MCF 10A (cell line): ENCODE measurements around the gene CPPED1. TPM values are rescaled to one million over a fixed set of nuclear protein-coding genes. Genes with fewer than 3 reads are reported as not detected.

Experiments used
- BruUV-seq: library from RNA; stranded (reverse); fragments of 400-500 nt; replicated peaks from 2 replicates; lab custom pipeline; 2021; lab: Mats Ljungman, UMichigan
- CTCF ChIA-PET: fragments of 300-600 bp; sonication (Branson Sonifier 250); formaldehyde crosslinking; extraction: SDS; loops from one replicate; lab custom pipeline; 2021; ENCODE audit warnings: antibody characterized with exemption, inconsistent platforms; lab: Yijun Ruan, JAX
- POLR2A ChIA-PET: fragments of 300-600, 350-650 bp; sonication (Branson Sonifier 250); formaldehyde crosslinking; extraction: SDS; loops from one replicate; lab custom pipeline; 2020; ENCODE audit warnings: antibody characterized with exemption, inconsistent platforms; lab: Yijun Ruan, JAX
- DNase-seq: peaks from one replicate; pipeline ENCODE4 v3.0.0-alpha.2; 2018; ENCODE audit not compliant: unreplicated experiment
- H3K27ac Mint-ChIP-seq: one replicate; pipeline ENCODE4 v1.8.0; 2022; ENCODE audit warnings: mild to moderate bottlenecking, low read depth, mixed read lengths; ENCODE audit not compliant: unreplicated experiment
- H3K27me3 Mint-ChIP-seq: one replicate; pipeline ENCODE4 v1.8.0; 2022; ENCODE audit warnings: mixed read lengths; ENCODE audit not compliant: insufficient read depth, unreplicated experiment
- H3K36me3 Mint-ChIP-seq: one replicate; pipeline ENCODE4 v1.8.0; 2022; ENCODE audit warnings: mild to moderate bottlenecking, moderate library complexity, mixed read lengths; ENCODE audit not compliant: insufficient read depth, unreplicated experiment
- H3K4me1 Mint-ChIP-seq: one replicate; pipeline ENCODE4 v1.8.0; 2022; ENCODE audit warnings: mixed read lengths; ENCODE audit not compliant: insufficient read depth, unreplicated experiment
- H3K4me3 Mint-ChIP-seq: one replicate; pipeline ENCODE4 v1.8.0; 2022; ENCODE audit warnings: mild to moderate bottlenecking, moderate library complexity, mixed read lengths; ENCODE audit not compliant: unreplicated experiment
- H3K9me3 Mint-ChIP-seq: one replicate; pipeline ENCODE4 v1.8.0; 2022; ENCODE audit warnings: mixed read lengths; ENCODE audit not compliant: unreplicated experiment
- CTCF ChIP-seq: fragments of 200-600 bp; IDR thresholded peaks from one replicate; pipeline ENCODE4 v1.8.0; 2022; ENCODE audit warnings: antibody characterized with exemption, mild to moderate bottlenecking; ENCODE audit not compliant: unreplicated experiment
- intact Hi-C: fragments of 100-400 bp; cut with micrococcal nuclease; formaldehyde crosslinking; loops from 2 replicates; pipeline ENCODE4 v1.14.1; 2022
- total RNA-seq: library from RNA; stranded (reverse); gene quantifications from 2 replicates; pipeline ENCODE4 v1.2.3, GENCODE V29; 2022

The CPPED1 gene
- total RNA-seq, 1 experiment from 2014 or later = 13.8 TPM

GRCh38 chr16:12659871-12660270, 143.8 kb downstream of the CPPED1 start:
- H3K36me3 Mint-ChIP-seq = no peaks in the 10 kb centered on the region
- intact Hi-C loops = no loop called here
- no peaks in the 10 kb centered on the region for H3K9me3 Mint-ChIP-seq
- no peak for DNase-seq
- ChIA-PET POLR2A (no interaction called here), CTCF (no interaction called here)
- TF ChIP-seq CTCF = no peak
- H3K4me3 Mint-ChIP-seq = no peak overlapping the region
- H3K4me1 Mint-ChIP-seq = no peaks in the 10 kb centered on the region
- H3K27me3 Mint-ChIP-seq = no peaks in the 10 kb centered on the region
- no peak overlapping the region for H3K27ac Mint-ChIP-seq
- no TSS peak for BruUV-seq

GRCh38 chr16:12658506-12658905, 145.2 kb downstream of the CPPED1 start:
- no TSS peak for BruUV-seq
- no peaks in the 10 kb centered on the region for H3K9me3 Mint-ChIP-seq
- TF ChIP-seq CTCF = no peak
- no peak for DNase-seq
- H3K4me1 Mint-ChIP-seq = no peaks in the 10 kb centered on the region
- H3K36me3 Mint-ChIP-seq = no peaks in the 10 kb centered on the region
- intact Hi-C loops = no loop called here
- H3K4me3 Mint-ChIP-seq = no peak overlapping the region
- ChIA-PET CTCF (interaction anchor here (0.7 kb wide), 1 partner anchor 541 kb away, joined by 4 read pairs; no protein-coding TSS in a partner anchor), POLR2A (no interaction called here)
- no peak overlapping the region for H3K27ac Mint-ChIP-seq
- no peaks in the 10 kb centered on the region for H3K27me3 Mint-ChIP-seq

DNA sequence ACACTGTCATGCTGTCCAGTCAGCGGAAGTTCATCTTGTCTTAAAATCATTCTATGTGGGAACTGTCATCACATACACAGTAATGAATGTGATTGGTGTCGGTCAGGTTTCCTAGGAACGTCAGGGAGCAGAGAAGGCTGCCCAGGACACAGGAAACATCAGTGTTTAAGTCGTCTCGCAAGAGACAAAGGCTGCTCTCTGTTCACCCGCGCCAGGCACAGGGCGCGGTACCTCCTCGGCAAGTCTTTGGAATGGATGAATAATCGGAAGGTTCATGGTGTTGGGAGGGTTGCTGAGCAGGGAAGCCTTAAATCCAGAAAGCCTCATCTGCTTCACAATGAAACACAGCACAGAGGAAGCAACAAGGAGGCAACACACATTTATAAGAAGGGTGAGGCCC, 148.2 kb downstream of the CPPED1 start:
- Mint-ChIP-seq H3K36me3 (no peaks in the 10 kb centered on the region), H3K4me1 (no peaks in the 10 kb centered on the region), H3K27ac (no peak overlapping the region), H3K9me3 (peaks cover 4% of the 10 kb centered on the region), H3K27me3 (no peaks in the 10 kb centered on the region), H3K4me3 (no peak overlapping the region)
- TF ChIP-seq CTCF = no peak
- POLR2A ChIA-PET = no interaction called here
- no TSS peak for BruUV-seq
- CTCF ChIA-PET = no interaction called here
- no peak for DNase-seq
- intact Hi-C loops = no loop called here

- H3K4me3 Mint-ChIP-seq = no peak overlapping the region
- H3K27me3 Mint-ChIP-seq = no peaks in the 10 kb centered on the region
- intact Hi-C loops = no loop called here
- H3K27ac Mint-ChIP-seq = no peak overlapping the region
- no peak for TF ChIP-seq CTCF
- ChIA-PET CTCF (interaction anchor here (0.8 kb wide), 1 partner anchor 10 kb away, joined by 3 read pairs; no protein-coding TSS in a partner anchor), POLR2A (no interaction called here)
- no peaks in the 10 kb centered on the region for H3K36me3 Mint-ChIP-seq
- no peak for DNase-seq
- H3K4me1 Mint-ChIP-seq = no peaks in the 10 kb centered on the region
- no TSS peak for BruUV-seq
- H3K9me3 Mint-ChIP-seq = peaks cover 12% of the 10 kb centered on the region
Measured at GRCh38 chr16:12653820-12654392, 149.8 kb downstream of the CPPED1 start.
